Parathyroid adenoma (tissue), 2 donors: ENCODE measurements around the gene PPP1R8.
A peak's percentile ranks its signal among the peaks of the same experiment; 100 is the strongest.
"Not testable (repeated sequence)": the region's sequence is repeated elsewhere in the genome, so short reads cannot be mapped to it uniquely, and the experiment has no call there.

Source experiments
- H2AFZ ChIP-seq: fragments of 300-600 bp; sonication (generic); one replicate; pipeline ENCODE4 v1.7.0; 2017; ENCODE audit warnings: antibody characterized with exemption, mild to moderate bottlenecking
- H3K27ac ChIP-seq: fragments of 300-600 bp; sonication (generic); one replicate; pipeline ENCODE4 v1.7.0; 2017
- H3K27me3 ChIP-seq: fragments of 300-600 bp; sonication (generic); one replicate; pipeline ENCODE4 v1.7.0; 2017; ENCODE audit warnings: low read length; ENCODE audit not compliant: control insufficient read depth, insufficient read depth
- H3K36me3 ChIP-seq: fragments of 300-600 bp; sonication (generic); one replicate; pipeline ENCODE4 v1.7.0; 2017; ENCODE audit warnings: low read length; ENCODE audit not compliant: control insufficient read depth, insufficient read depth
- H3K4me1 ChIP-seq: fragments of 300-600 bp; sonication (generic); one replicate; pipeline ENCODE4 v1.7.0; 2017; ENCODE audit warnings: control low read depth
- H3K4me2 ChIP-seq: fragments of 300-600 bp; sonication (generic); one replicate; pipeline ENCODE4 v1.7.0; 2017; ENCODE audit warnings: low read length
- H3K4me3 ChIP-seq: fragments of 300-600 bp; sonication (generic); one replicate; pipeline ENCODE4 v1.7.0; 2017; ENCODE audit warnings: low read depth, low read length
- H3K79me2 ChIP-seq: fragments of 300-600 bp; sonication (generic); one replicate; pipeline ENCODE4 v1.7.0; 2017; ENCODE audit warnings: control low read depth
- H3K9ac ChIP-seq: fragments of 300-600 bp; sonication (generic); one replicate; pipeline ENCODE4 v1.7.0; 2017; ENCODE audit warnings: mild to moderate bottlenecking
- H3K9me3 ChIP-seq: fragments of 300-600 bp; sonication (generic); one replicate; pipeline ENCODE4 v1.7.0; 2017; ENCODE audit warnings: low read length; ENCODE audit not compliant: control insufficient read depth
- TF ChIP-seq, protein P1 (sequence below): fragments of 300-600 bp; sonication (generic); IDR thresholded peaks from one replicate; pipeline ENCODE4 v1.7.0; 2017; ENCODE audit warnings: antibody characterized with exemption, mild to moderate bottlenecking
- donor health status: primary hyperparathyroidism.

PPP1R8 gene

DNA sequence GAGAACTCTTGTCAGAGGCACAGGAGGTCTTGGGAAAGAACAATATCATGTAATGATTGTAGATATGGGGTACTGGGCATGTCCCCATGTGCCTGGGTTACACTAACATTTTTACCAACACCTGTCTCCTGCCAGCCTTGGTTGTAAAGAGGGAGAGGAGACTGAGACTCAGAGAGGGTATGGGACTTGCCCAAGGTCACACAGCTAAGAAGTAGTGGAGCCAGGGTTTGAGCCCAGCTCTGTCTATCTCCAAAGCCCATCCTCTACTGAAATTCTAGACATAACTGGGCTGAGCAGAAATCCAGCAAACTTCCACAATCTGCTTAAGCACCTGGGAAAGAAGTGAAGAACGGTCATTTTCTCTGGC, 39.1 kb downstream of the PPP1R8 start:
- Histone ChIP-seq H3K4me1 (no peaks in the 10 kb centered on the region), H3K9ac (no peak overlapping the region), H3K27ac (no peak overlapping the region), H3K36me3 (no peaks in the 10 kb centered on the region), H3K4me3 (no peak overlapping the region), H3K79me2 (no peaks in the 10 kb centered on the region), H3K4me2 (no peak overlapping the region), H3K9me3 (no peaks in the 10 kb centered on the region), H3K27me3 (no peaks in the 10 kb centered on the region), H2AFZ (no peak overlapping the region)
- TF ChIP-seq, protein P1, sequence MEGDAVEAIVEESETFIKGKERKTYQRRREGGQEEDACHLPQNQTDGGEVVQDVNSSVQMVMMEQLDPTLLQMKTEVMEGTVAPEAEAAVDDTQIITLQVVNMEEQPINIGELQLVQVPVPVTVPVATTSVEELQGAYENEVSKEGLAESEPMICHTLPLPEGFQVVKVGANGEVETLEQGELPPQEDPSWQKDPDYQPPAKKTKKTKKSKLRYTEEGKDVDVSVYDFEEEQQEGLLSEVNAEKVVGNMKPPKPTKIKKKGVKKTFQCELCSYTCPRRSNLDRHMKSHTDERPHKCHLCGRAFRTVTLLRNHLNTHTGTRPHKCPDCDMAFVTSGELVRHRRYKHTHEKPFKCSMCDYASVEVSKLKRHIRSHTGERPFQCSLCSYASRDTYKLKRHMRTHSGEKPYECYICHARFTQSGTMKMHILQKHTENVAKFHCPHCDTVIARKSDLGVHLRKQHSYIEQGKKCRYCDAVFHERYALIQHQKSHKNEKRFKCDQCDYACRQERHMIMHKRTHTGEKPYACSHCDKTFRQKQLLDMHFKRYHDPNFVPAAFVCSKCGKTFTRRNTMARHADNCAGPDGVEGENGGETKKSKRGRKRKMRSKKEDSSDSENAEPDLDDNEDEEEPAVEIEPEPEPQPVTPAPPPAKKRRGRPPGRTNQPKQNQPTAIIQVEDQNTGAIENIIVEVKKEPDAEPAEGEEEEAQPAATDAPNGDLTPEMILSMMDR, result no peak

DNA sequence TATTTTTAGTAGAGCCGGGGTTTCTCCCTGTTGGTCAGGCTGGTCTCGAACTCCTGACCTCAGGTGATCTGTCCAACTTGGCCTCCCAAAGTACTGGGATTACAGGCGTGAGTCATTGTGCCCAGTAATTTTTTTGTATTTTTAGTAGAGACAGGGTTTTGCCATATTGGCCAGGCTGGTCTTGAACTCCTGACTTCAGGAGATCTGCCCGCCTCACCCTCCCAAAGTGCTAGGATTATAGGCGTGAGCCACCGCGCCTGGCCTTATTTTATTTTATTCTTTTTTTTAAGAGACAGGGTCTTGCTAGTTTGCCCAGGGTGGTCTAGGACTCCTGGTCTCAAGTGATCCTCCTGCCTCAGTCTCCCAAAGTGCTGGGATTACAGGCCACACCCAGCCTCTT, 40.5 kb downstream of the PPP1R8 start:
- H3K79me2 ChIP-seq, H3K36me3 ChIP-seq, H3K4me1 ChIP-seq, H3K27me3 ChIP-seq, H3K4me2 ChIP-seq, H3K9ac ChIP-seq, H3K4me3 ChIP-seq, H2AFZ ChIP-seq, H3K9me3 ChIP-seq, H3K27ac ChIP-seq: not testable (repeated sequence)

DNA sequence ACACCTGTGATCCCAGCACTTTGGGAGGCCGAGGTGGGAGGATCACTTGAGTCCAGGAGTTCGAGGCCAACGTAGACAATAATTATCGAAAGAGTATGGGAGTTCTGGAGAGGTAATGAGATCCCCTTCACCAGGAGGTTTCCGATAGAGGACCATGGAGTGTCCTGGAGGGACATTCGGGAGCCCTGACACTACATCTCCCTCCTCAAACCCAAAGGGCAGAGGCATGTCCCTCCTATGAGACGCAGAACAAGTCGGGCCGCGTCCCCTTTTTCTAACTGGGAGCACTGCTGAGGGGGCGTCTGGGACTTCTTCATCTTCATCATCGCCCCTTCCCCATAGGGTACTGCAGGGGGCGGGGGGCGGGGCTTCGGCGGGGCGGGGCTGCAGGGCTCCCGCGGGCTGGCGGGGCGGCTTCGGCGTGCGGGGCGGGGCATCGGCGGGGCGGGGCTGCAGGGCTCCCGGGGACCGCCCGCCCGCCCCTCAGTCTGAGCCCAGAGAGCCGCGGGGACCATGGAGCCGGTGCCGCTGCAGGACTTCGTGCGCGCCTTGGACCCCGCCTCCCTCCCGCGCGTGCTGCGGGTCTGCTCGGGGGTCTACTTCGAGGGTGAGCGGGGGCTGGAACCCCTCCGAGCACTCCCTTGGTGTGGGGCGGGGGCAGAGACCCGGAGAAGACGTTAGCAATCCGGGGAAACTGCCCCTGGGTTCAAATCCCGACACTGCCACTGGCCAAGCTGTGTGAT, 41.6 kb downstream of the PPP1R8 start, which contains the start of gene THEMIS2:
Gene THEMIS2, plus strand, starts transcription at position 486 of the 743 bp plus-strand sequence. Its CDS starts 28 bp downstream, at position 514.
- H3K4me3 ChIP-seq, result peak within 1 kb of the TSS; percentile 54
- peak within 1 kb of the TSS; percentile 82 for H2AFZ ChIP-seq
- peak within 1 kb of the TSS; percentile 62 for H3K4me2 ChIP-seq
- H3K4me1 ChIP-seq, result no peaks in the 10 kb centered on the region
- H3K36me3 ChIP-seq, result no peaks in the 10 kb centered on the region
- TF ChIP-seq, protein P1, result no peak
- no peaks in the 10 kb centered on the region for H3K79me2 ChIP-seq
- H3K9ac ChIP-seq, result no peak within 1 kb of the TSS
- H3K9me3 ChIP-seq, result no peaks in the 10 kb centered on the region
- H3K27ac ChIP-seq, result peak within 1 kb of the TSS; percentile 57
- H3K27me3 ChIP-seq, result no peaks in the 10 kb centered on the region

DNA sequence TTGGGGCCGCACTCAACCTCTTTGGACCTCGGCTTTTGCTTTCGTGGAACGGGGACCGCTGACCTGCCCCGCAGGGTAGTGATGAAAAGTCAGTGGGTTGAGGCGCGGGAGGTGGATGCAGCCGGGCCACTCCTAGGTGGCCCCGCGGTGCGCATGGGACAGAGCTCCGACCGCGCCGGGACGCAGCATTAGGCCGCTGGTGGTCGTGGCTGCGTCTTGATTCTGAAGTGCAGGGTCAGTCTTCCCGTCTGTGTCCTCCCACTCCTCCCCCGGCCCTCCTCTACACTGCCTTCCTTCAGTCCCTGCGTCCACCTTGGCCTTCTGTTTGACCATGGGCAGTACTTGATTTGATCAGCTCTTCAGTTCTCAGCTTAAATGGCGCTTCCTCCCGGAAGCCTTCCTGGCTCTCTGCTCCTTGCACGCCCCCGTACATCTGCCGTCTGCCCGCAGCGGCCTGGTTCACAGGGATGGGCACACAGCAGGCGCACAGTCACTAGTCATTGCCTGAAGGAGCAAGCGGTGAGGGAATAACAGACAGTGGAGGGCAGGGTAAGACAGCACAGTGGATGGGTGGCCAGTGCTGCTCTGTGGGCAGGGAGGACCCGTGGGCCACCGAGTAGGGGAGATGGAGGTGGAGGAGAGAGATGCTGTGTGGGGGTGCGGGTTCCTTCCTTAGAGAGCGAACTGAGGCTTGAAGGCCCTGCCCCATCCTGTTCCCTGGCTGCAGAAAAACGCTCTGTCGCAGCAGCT, 42.4 kb downstream of the PPP1R8 start:
- no peaks in the 10 kb centered on the region for H3K79me2 ChIP-seq
- no peaks in the 10 kb centered on the region for H3K27me3 ChIP-seq
- peak overlapping the region; percentile 57 for H3K27ac ChIP-seq
- TF ChIP-seq, protein P1, result no peak
- peak overlapping the region; percentile 82 for H2AFZ ChIP-seq
- peak overlapping the region; percentile 62 for H3K4me2 ChIP-seq
- H3K9ac ChIP-seq, result no peak overlapping the region
- H3K4me3 ChIP-seq, result peak overlapping the region; percentile 54
- H3K4me1 ChIP-seq, result no peaks in the 10 kb centered on the region
- H3K9me3 ChIP-seq, result no peaks in the 10 kb centered on the region
- no peaks in the 10 kb centered on the region for H3K36me3 ChIP-seq

DNA sequence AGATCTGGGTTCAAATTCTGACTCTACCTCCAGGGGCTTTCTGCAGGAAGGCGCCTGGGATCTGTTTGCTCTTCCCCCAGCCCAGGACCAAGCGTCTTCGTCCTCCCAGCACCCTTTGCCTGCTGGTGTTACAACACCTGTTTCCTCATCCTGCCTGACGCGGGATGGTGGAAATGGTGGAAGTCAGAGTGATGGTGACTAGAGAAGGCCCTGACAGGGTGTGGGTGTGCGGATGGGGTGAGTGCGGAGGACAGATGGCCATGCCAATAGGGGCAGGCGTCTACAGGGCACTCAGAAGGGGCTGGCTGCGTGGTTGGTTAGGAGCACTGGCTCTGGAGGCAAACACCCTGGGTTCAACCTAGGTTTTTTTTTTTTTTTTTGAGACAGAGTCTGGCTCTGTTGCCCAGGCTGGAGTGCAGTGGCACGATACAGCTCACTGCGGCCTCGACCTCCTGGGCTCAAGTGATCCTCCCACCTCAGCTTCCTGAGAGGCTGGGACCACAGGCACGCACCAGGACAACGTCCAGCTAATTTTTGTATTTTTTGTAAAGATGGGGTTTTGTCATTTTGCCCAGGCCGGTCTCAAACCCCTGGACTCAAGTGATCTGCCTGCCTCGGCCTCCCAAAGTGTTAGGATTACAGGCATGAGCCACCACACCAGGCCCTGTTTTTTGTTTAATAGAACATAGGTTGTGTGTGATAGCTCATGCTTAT, 43.2 kb downstream of the PPP1R8 start:
- H3K4me3 ChIP-seq, result no peak overlapping the region
- no peaks in the 10 kb centered on the region for H3K36me3 ChIP-seq
- H3K79me2 ChIP-seq, result no peaks in the 10 kb centered on the region
- no peaks in the 10 kb centered on the region for H3K9me3 ChIP-seq
- H3K9ac ChIP-seq, result no peak overlapping the region
- H2AFZ ChIP-seq, result no peak overlapping the region
- no peak overlapping the region for H3K27ac ChIP-seq
- no peaks in the 10 kb centered on the region for H3K27me3 ChIP-seq
- no peak overlapping the region for H3K4me2 ChIP-seq
- H3K4me1 ChIP-seq, result no peaks in the 10 kb centered on the region
- TF ChIP-seq, protein P1, result no peak
